SU-DHL-6 (cell line): ENCODE data around the gene DHX35.

Source experiments
- H2AFZ ChIP-seq: fragments of 200-600 bp; sonication (generic); 2 replicates; pipeline ENCODE4 v1.6.1; 2014; ENCODE audit warnings: low read depth, mild to moderate bottlenecking, moderate library complexity, mixed read lengths, antibody characterized with exemption, low read length; ENCODE audit not compliant: severe bottlenecking
- H3F3A ChIP-seq: fragments of 200-600 bp; shearing (Covaris generic); 2 replicates; pipeline ENCODE4 v1.6.0; 2016; ENCODE audit warnings: antibody characterized with exemption, mild to moderate bottlenecking; ENCODE audit not compliant: insufficient read depth
- H3K27ac ChIP-seq: fragments of 200-600 bp; sonication (generic); 2 replicates; pipeline ENCODE4 v1.5.1; 2016; ENCODE audit warnings: low read depth, mild to moderate bottlenecking, low read length, moderate library complexity, mixed read lengths
- H3K27me3 ChIP-seq: fragments of 200-600 bp; sonication (generic), shearing (Covaris generic); 2 replicates; pipeline ENCODE4 v1.6.0; 2014; ENCODE audit warnings: mild to moderate bottlenecking, low read length
- H3K36me3 ChIP-seq: fragments of 200-600 bp; sonication (generic); 2 replicates; pipeline ENCODE4 v1.6.1; 2014; ENCODE audit warnings: mild to moderate bottlenecking, low read length, mixed read lengths
- H3K4me2 ChIP-seq: fragments of 300-600, 200-600 bp; shearing (Covaris generic), sonication (generic); 2 replicates; pipeline ENCODE4 v1.6.0; 2014; ENCODE audit warnings: low read length, low read depth, mild to moderate bottlenecking; ENCODE audit not compliant: poor library complexity, severe bottlenecking
- H3K4me3 ChIP-seq: fragments of 200-600 bp; sonication (generic); 2 replicates; pipeline ENCODE4 v1.5.1; 2014; ENCODE audit warnings: antibody characterized with exemption, low read length, mild to moderate bottlenecking, mixed read lengths; ENCODE audit not compliant: insufficient read depth, poor library complexity, severe bottlenecking
- H3K79me2 ChIP-seq: fragments of 200-600 bp; sonication (generic); 2 replicates; pipeline ENCODE4 v1.6.1; 2014; ENCODE audit warnings: mild to moderate bottlenecking, low read length, moderate library complexity; ENCODE audit not compliant: insufficient read depth
- H3K9ac ChIP-seq: fragments of 200-600 bp; sonication (generic); 2 replicates; pipeline ENCODE4 v1.7.0; 2014; ENCODE audit warnings: mild to moderate bottlenecking, low read length
- H3K9me2 ChIP-seq: fragments of 200-600 bp; sonication (generic); replicated peaks from 2 replicates; pipeline ENCODE4 v1.6.1; 2014; ENCODE audit warnings: low read length; ENCODE audit not compliant: insufficient read depth
- H3K9me3 ChIP-seq: fragments of 200-600 bp; sonication (generic); 2 replicates; pipeline ENCODE4 v1.6.1; 2014; ENCODE audit warnings: low read length, mixed read lengths; ENCODE audit not compliant: insufficient read depth
- H4K20me1 ChIP-seq: fragments of 200-600 bp; sonication (generic); 2 replicates; pipeline ENCODE4 v1.6.1; 2014; ENCODE audit warnings: low read depth, mild to moderate bottlenecking, antibody characterized with exemption, low read length, moderate library complexity, mixed read lengths
- EZH2phosphoT487 ChIP-seq: fragments of 200-600 bp; sonication (generic), shearing (Covaris generic); conservative IDR thresholded peaks from 2 replicates; pipeline ENCODE4 v1.6.1; 2018; ENCODE audit warnings: mild to moderate bottlenecking, antibody characterized with exemption, low read length, moderate library complexity, mixed read lengths
- TF ChIP-seq, protein P1 (sequence below): fragments of 200-600 bp; sonication (generic); IDR thresholded peaks from one replicate; pipeline ENCODE4 v1.5.1; 2017; ENCODE audit warnings: antibody characterized with exemption, mild to moderate bottlenecking, low read length, moderate library complexity; ENCODE audit not compliant: insufficient read depth, poor library complexity, severe bottlenecking

The DHX35 gene

GRCh38 chr20:38970302-38970701, 8.2 kb downstream of the DHX35 start:
- no peaks in the 10 kb centered on the region for H3K9me3 ChIP-seq
- peaks cover 28% of the 10 kb centered on the region for H3K79me2 ChIP-seq
- H3K27ac ChIP-seq: no peak overlapping the region
- no peak for TF ChIP-seq EZH2phosphoT487
- TF ChIP-seq, protein P1, sequence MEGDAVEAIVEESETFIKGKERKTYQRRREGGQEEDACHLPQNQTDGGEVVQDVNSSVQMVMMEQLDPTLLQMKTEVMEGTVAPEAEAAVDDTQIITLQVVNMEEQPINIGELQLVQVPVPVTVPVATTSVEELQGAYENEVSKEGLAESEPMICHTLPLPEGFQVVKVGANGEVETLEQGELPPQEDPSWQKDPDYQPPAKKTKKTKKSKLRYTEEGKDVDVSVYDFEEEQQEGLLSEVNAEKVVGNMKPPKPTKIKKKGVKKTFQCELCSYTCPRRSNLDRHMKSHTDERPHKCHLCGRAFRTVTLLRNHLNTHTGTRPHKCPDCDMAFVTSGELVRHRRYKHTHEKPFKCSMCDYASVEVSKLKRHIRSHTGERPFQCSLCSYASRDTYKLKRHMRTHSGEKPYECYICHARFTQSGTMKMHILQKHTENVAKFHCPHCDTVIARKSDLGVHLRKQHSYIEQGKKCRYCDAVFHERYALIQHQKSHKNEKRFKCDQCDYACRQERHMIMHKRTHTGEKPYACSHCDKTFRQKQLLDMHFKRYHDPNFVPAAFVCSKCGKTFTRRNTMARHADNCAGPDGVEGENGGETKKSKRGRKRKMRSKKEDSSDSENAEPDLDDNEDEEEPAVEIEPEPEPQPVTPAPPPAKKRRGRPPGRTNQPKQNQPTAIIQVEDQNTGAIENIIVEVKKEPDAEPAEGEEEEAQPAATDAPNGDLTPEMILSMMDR: no peak
- no peak overlapping the region for H3K4me2 ChIP-seq
- no peak overlapping the region for H3K4me3 ChIP-seq
- no peaks in the 10 kb centered on the region for H4K20me1 ChIP-seq
- no peaks in the 10 kb centered on the region for H3K27me3 ChIP-seq
- no peaks in the 10 kb centered on the region for H3F3A ChIP-seq
- H2AFZ ChIP-seq: no peak overlapping the region
- H3K36me3 ChIP-seq: peaks cover 12% of the 10 kb centered on the region; the same call in 1 of the 2 replicates
- no peak overlapping the region for H3K9ac ChIP-seq
- H3K9me2 ChIP-seq: no peaks in the 10 kb centered on the region

DNA sequence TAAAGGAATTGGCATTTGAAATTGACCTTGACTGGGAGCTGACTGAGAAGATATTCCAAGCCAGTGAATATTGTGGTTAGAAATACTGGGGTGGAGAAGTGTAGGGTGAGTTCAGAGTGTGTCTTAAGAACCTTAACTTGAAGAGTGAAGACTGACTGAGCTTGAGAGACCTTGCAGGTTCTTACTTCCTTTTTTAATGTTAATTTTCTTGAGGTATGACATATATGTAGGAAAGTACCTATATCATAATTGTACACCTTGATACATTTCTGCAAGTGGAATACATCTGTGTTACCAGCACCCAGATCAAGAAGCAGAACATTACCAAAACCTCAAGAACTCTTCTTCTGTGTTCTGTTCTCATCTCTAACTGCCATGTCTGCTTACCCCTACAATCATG, 11.0 kb downstream of the DHX35 start:
- no peaks in the 10 kb centered on the region for H3K9me3 ChIP-seq
- peaks cover 12% of the 10 kb centered on the region; the same call in 1 of the 2 replicates for H3K36me3 ChIP-seq
- H3K9me2 ChIP-seq: no peaks in the 10 kb centered on the region
- no peak for TF ChIP-seq EZH2phosphoT487
- TF ChIP-seq, protein P1: no peak
- H2AFZ ChIP-seq: no peak overlapping the region
- no peaks in the 10 kb centered on the region for H3F3A ChIP-seq
- H3K27me3 ChIP-seq: no peaks in the 10 kb centered on the region
- H3K79me2 ChIP-seq: peaks cover 7% of the 10 kb centered on the region; the same call in 1 of the 2 replicates
- H3K9ac ChIP-seq: no peak overlapping the region
- H3K4me2 ChIP-seq: no peak overlapping the region
- H3K4me3 ChIP-seq: no peak overlapping the region
- no peaks in the 10 kb centered on the region for H4K20me1 ChIP-seq
- no peak overlapping the region for H3K27ac ChIP-seq

DNA sequence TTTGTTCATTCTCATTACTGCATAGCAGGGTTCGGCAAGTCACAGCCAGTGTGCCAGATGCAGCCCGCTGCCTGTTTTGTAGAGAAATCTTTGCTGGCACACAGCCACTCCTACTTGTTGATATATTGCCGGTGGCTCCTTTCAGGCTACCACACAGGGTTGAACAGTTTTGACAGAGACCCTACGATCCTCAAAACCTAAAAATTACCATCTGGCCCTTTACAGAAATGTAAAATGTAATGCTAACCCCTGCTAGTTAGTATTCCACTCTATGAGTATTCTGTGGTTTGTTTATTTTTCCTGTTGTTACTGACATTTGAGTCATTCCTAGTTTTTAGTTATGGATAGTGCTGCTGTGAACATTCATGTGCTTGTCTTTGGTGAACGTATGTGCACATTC, 11.5 kb downstream of the DHX35 start:
- Histone ChIP-seq H3K4me3 (no peak overlapping the region), H3K79me2 (peaks cover 9% of the 10 kb centered on the region; the same call in 1 of the 2 replicates), H2AFZ (no peak overlapping the region), H3F3A (no peaks in the 10 kb centered on the region), H3K27me3 (no peaks in the 10 kb centered on the region), H3K9me2 (no peaks in the 10 kb centered on the region), H3K36me3 (peaks cover 12% of the 10 kb centered on the region; the same call in 1 of the 2 replicates), H3K9ac (no peak overlapping the region), H3K4me2 (no peak overlapping the region), H4K20me1 (no peaks in the 10 kb centered on the region), H3K9me3 (no peaks in the 10 kb centered on the region), H3K27ac (no peak overlapping the region)
- TF ChIP-seq, protein P1: no peak
- no peak for TF ChIP-seq EZH2phosphoT487
